HCT116 (cell line): Measurements from ENCODE around the gene TENM3. TPM values are rescaled to one million over a fixed set of nuclear protein-coding genes. Genes with fewer than 3 reads are reported as not detected.

ENCODE experiments used
- ATAC-seq: fragments of 200-7000 bp; cut with Tn5 transposase; 2 replicates; pipeline ENCODE4 v1.9.1; 2020; ENCODE audit warnings: mild to moderate bottlenecking, moderate library complexity
- BruUV-seq: library from RNA; stranded (reverse); fragments of 400-500 nt; replicated peaks from 2 replicates; lab custom pipeline; 2021; lab: Mats Ljungman, UMichigan
- CTCF ChIA-PET: fragments of 300-600 bp; sonication (Branson Sonifier 250); formaldehyde crosslinking; loops from one replicate; lab custom pipeline; 2021; ENCODE audit warnings: antibody characterized with exemption; lab: Charles Lee
- POLR2A ChIA-PET: fragments of 300-600, 350-600 bp; sonication (Branson Sonifier 250); formaldehyde crosslinking; loops from one replicate; lab custom pipeline; 2021; ENCODE audit warnings: antibody characterized with exemption; lab: Charles Lee
- RAD21 ChIA-PET, 2 experiments: fragments of 300-600 bp; sonication (Branson Sonifier 250); formaldehyde crosslinking; loops; one replicate each; lab custom pipeline; 2023; ENCODE audit warnings: low total read pairs in 2 of 2; ENCODE audit not compliant: uncharacterized antibody in 2 of 2, unreplicated experiment in 2 of 2, low non-redundant PET in 1 of 2; lab: Charles Lee
- DNase-seq: peaks from one replicate; pipeline ENCODE4 v3.0.0-alpha.2; 2010; ENCODE audit warnings: low read depth, low spot score
- H2AFZ ChIP-seq: fragments of 200-600 bp; shearing (Covaris generic), sonication (generic); 2 replicates; pipeline ENCODE4 v1.6.1; 2017; ENCODE audit warnings: low read depth, mixed run types, mixed read lengths, antibody characterized with exemption, low read length; ENCODE audit not compliant: poor library complexity, severe bottlenecking
- H3K27ac ChIP-seq: 2 replicates; pipeline ENCODE4 v1.5.1; 2012; ENCODE audit warnings: low read depth, low read length
- H3K27me3 ChIP-seq: fragments of 200-600 bp; sonication (generic); 2 replicates; pipeline ENCODE4 v1.6.1; 2016; ENCODE audit warnings: mixed run types, low read length, mixed read lengths; ENCODE audit not compliant: insufficient read depth
- H3K36me3 ChIP-seq, 2 experiments: fragments of 200-500 bp in 1 of 2; fragments of 200-600 bp in 1 of 2; sonication (Bioruptor generic) in 1 of 2; sonication (generic) in 1 of 2; 2 replicates each; pipeline versions ENCODE4 v1.5.1 to v1.6.1; 2014 to 2016; ENCODE audit warnings: low read length in 2 of 2, inconsistent platforms in 1 of 2, mixed read lengths in 1 of 2, mixed run types in 1 of 2; ENCODE audit not compliant: insufficient read depth in 2 of 2, control insufficient read depth in 1 of 2
- H3K4me1 ChIP-seq, 2 experiments: fragments of 200-600 bp in 1 of 2; sonication (generic) in 1 of 2; 2 replicates each; pipeline versions ENCODE4 v1.5.1 to v1.6.1; 2012 to 2017; ENCODE audit warnings: low read length in 2 of 2, inconsistent platforms in 1 of 2, mild to moderate bottlenecking in 1 of 2, mixed read lengths in 1 of 2, mixed run types in 1 of 2, moderate library complexity in 1 of 2; ENCODE audit not compliant: insufficient read depth in 2 of 2, control insufficient read depth in 1 of 2
- H3K4me2 ChIP-seq: fragments of 200-600 bp; sonication (generic); 2 replicates; pipeline ENCODE4 v1.6.1; 2017; ENCODE audit warnings: mixed run types, low read length, mixed read lengths
- H3K4me3 ChIP-seq, 2 experiments: fragments of 200-600 bp in 1 of 2; sonication (generic) in 1 of 2; replicated peaks in 1 of 2; 2 replicates each; pipeline ENCODE4 v1.5.1; 2011 to 2016; ENCODE audit warnings: low read length in 2 of 2, control low read depth in 1 of 2, low read depth in 1 of 2, mild to moderate bottlenecking in 1 of 2, mixed read lengths in 1 of 2, mixed run types in 1 of 2
- H3K79me2 ChIP-seq: fragments of 200-600 bp; sonication (generic); 2 replicates; pipeline ENCODE4 v1.6.1; 2017; ENCODE audit warnings: mild to moderate bottlenecking, mixed run types, low read length, moderate library complexity, mixed read lengths; ENCODE audit not compliant: insufficient read depth
- H3K9ac ChIP-seq: fragments of 200-600 bp; sonication (generic); 2 replicates; pipeline ENCODE4 v1.6.1; 2016; ENCODE audit warnings: low read length, mixed read lengths
- H3K9me2 ChIP-seq: fragments of 200-600 bp; sonication (generic), shearing (Covaris generic); 2 replicates; pipeline ENCODE4 v1.6.1; 2017; ENCODE audit warnings: mixed run types, mild to moderate bottlenecking, moderate library complexity; ENCODE audit not compliant: insufficient read depth
- H3K9me3 ChIP-seq, 2 experiments: fragments of 200-500 bp in 1 of 2; fragments of 200-600 bp in 1 of 2; sonication (Bioruptor generic) in 1 of 2; sonication (generic) in 1 of 2; 2 replicates each; pipeline ENCODE4 v1.6.1; 2014 to 2017; ENCODE audit warnings: low read length in 2 of 2, mixed read lengths in 2 of 2, inconsistent platforms in 1 of 2, low read depth in 1 of 2, mild to moderate bottlenecking in 1 of 2, mixed run types in 1 of 2, moderate library complexity in 1 of 2; ENCODE audit not compliant: control insufficient read depth in 1 of 2, insufficient read depth in 1 of 2
- H4K20me1 ChIP-seq: fragments of 200-600 bp; sonication (generic), shearing (Covaris generic); 2 replicates; pipeline ENCODE4 v1.6.1; 2017; ENCODE audit warnings: mixed run types, mild to moderate bottlenecking, moderate library complexity; ENCODE audit not compliant: insufficient read depth
- ATF3 ChIP-seq: IDR thresholded peaks from 2 replicates; pipeline ENCODE4 v1.6.1; 2012
- CBX3 ChIP-seq: IDR thresholded peaks from 2 replicates; pipeline ENCODE4 v1.6.1; 2012; ENCODE audit warnings: low read depth
- CEBPB ChIP-seq: IDR thresholded peaks from 2 replicates; pipeline ENCODE4 v1.6.1; 2012; ENCODE audit warnings: low read depth
- EGR1 ChIP-seq: IDR thresholded peaks from 2 replicates; pipeline ENCODE4 v1.6.1; 2012; ENCODE audit warnings: low read depth
- ELF1 ChIP-seq: IDR thresholded peaks from 2 replicates; pipeline ENCODE4 v1.6.1; 2012; ENCODE audit warnings: low read depth, borderline replicate concordance
- FOSL1 ChIP-seq: IDR thresholded peaks from 2 replicates; pipeline ENCODE4 v1.6.1; 2012; ENCODE audit warnings: low read depth
- JUND ChIP-seq: IDR thresholded peaks from 2 replicates; pipeline ENCODE4 v1.6.1; 2012
- MAX ChIP-seq: IDR thresholded peaks from 2 replicates; pipeline ENCODE4 v1.6.1; 2012
- POLR2AphosphoS5 ChIP-seq: IDR thresholded peaks from 2 replicates; pipeline ENCODE4 v1.6.1; 2011; ENCODE audit warnings: mild to moderate bottlenecking, low read depth, low read length, moderate library complexity
- RAD21 ChIP-seq: IDR thresholded peaks from 2 replicates; pipeline ENCODE4 v1.6.1; 2012; ENCODE audit warnings: low read depth, mild to moderate bottlenecking
- SRF ChIP-seq: IDR thresholded peaks from 2 replicates; pipeline ENCODE4 v1.6.1; 2012; ENCODE audit warnings: low read depth
- TCF7L2 ChIP-seq: IDR thresholded peaks from 2 replicates; pipeline ENCODE4 v1.7.0; 2011; ENCODE audit warnings: borderline replicate concordance, inconsistent platforms; ENCODE audit not compliant: insufficient read depth, insufficient read length; ENCODE audit errors: extremely low read depth
- ZBTB33 ChIP-seq: IDR thresholded peaks from 2 replicates; pipeline ENCODE4 v1.6.1; 2011; ENCODE audit warnings: mild to moderate bottlenecking, low read length, moderate library complexity; ENCODE audit not compliant: insufficient replicate concordance; ENCODE audit errors: extremely low read depth
- ZNF274 ChIP-seq: fragments of 200-500 bp; sonication (Bioruptor generic); IDR thresholded peaks from 2 replicates; pipeline ENCODE4 v1.6.1; 2014; ENCODE audit warnings: mild to moderate bottlenecking, low read depth, low read length, inconsistent platforms
- intact Hi-C: fragments of 100-400 bp; cut with micrococcal nuclease; formaldehyde crosslinking; loops from 2 replicates; pipeline ENCODE4 v1.10.0; 2022
- total RNA-seq: library from RNA; stranded (reverse); gene quantifications from one replicate; pipeline ENCODE4 v1.2.1, GENCODE V29; 2021; ENCODE audit not compliant: unreplicated experiment

TENM3 gene
- total RNA-seq, 1 experiment from 2014 or later, result 0.54 TPM

- Histone ChIP-seq H3K9me2 (no peaks in the 10 kb centered on the region), H3K9ac (no peak overlapping the region), H2AFZ (no peak overlapping the region), H3K4me2 (no peak overlapping the region), H3K9me3 (no peaks in the 10 kb centered on the region), H3K27me3 (peaks cover 52% of the 10 kb centered on the region), H3K4me1 (no peaks in the 10 kb centered on the region), H3K36me3 (no peaks in the 10 kb centered on the region), H3K4me3 (no peak overlapping the region), H3K79me2 (no peaks in the 10 kb centered on the region), H3K27ac (no peak overlapping the region), H4K20me1 (no peaks in the 10 kb centered on the region)
- DNase-seq (no peak), ATAC-seq (no peak)
- RAD21 ChIA-PET, result no interaction called here
- TF ChIP-seq RAD21 (no peak), ZBTB33 (no peak), MAX (no peak), EGR1 (no peak), POLR2AphosphoS5 (no peak)
- BruUV-seq, result no TSS peak
- intact Hi-C loops, result no loop called here
- POLR2A ChIA-PET, result no interaction called here
- CTCF ChIA-PET, result no interaction called here
Observed at GRCh38 chr4:182569561-182569960, 326.4 kb downstream of the TENM3 start.

GRCh38 chr4:182574706-182575105 lies 331.5 kb downstream of the TENM3 start:
- no peak overlapping the region for H3K9ac ChIP-seq
- H3K27ac ChIP-seq, result no peak overlapping the region
- DNase-seq, result no peak
- no peaks in the 10 kb centered on the region for H3K79me2 ChIP-seq
- ChIA-PET CTCF (no interaction called here), RAD21 (no interaction called here), POLR2A (no interaction called here)
- no peaks in the 10 kb centered on the region for H3K36me3 ChIP-seq
- intact Hi-C loops, result no loop called here
- H3K9me3 ChIP-seq, result no peaks in the 10 kb centered on the region
- H3K27me3 ChIP-seq, result peaks cover 47% of the 10 kb centered on the region
- no peak overlapping the region for H3K4me3 ChIP-seq
- no peak overlapping the region for H2AFZ ChIP-seq
- H3K4me1 ChIP-seq, result peaks cover 0 to 5% of the 10 kb centered on the region in 2 experiments; a peak in 1 of 4 replicates
- TF ChIP-seq ELF1 (no peak), ZBTB33 (no peak), CEBPB (no peak), TCF7L2 (no peak), EGR1 (no peak), CBX3 (no peak), SRF (no peak), MAX (no peak), ATF3 (no peak), FOSL1 (no peak), ZNF274 (no peak), JUND (no peak)
- TF ChIP-seq, all 23 proteins: peak for 0
- Histone ChIP-seq H3K9me2 (no peaks in the 10 kb centered on the region), H3K4me2 (no peak overlapping the region), H4K20me1 (no peaks in the 10 kb centered on the region)
- ATAC-seq, result no peak
- no TSS peak for BruUV-seq
